Left ventricle myocardium inferior (tissue), 1 donor: ENCODE measurements around the gene TLR9. TPM values are rescaled to one million over a fixed set of nuclear protein-coding genes. Genes with fewer than 3 reads are reported as not detected.

ENCODE experiments used
- DNase-seq: peaks from one replicate; pipeline ENCODE4 v3.0.0-alpha.2; 2020
- H3K27ac ChIP-seq: fragments of 200-600 bp; replicated peaks from 2 replicates; pipeline ENCODE4 v1.8.0; 2021
- H3K27me3 ChIP-seq: fragments of 200-600 bp; 2 replicates; pipeline ENCODE4 v1.8.0; 2021; ENCODE audit warnings: low read depth
- H3K36me3 ChIP-seq: fragments of 200-600 bp; 2 replicates; pipeline ENCODE4 v1.8.0; 2021
- H3K4me1 ChIP-seq: fragments of 200-600 bp; 2 replicates; pipeline ENCODE4 v1.8.0; 2021
- H3K4me3 ChIP-seq: fragments of 200-600 bp; 2 replicates; pipeline ENCODE4 v1.8.0; 2021; ENCODE audit warnings: mild to moderate bottlenecking, moderate library complexity
- H3K9me3 ChIP-seq: fragments of 200-600 bp; replicated peaks from 2 replicates; pipeline ENCODE4 v1.8.0; 2021
- CTCF ChIP-seq: fragments of 200-600 bp; IDR thresholded peaks from 2 replicates; pipeline ENCODE4 v1.8.0; 2021; ENCODE audit warnings: antibody characterized with exemption, mild to moderate bottlenecking, borderline replicate concordance
- intact Hi-C: fragments of 100-400 bp; cut with micrococcal nuclease; formaldehyde crosslinking; loops from one replicate; pipeline ENCODE4 v1.11.0; 2022
- total RNA-seq: library from RNA; stranded (reverse); fragmentation: NEBNext Ultra II Directional; extraction: Animal tissue kit (Norgen Biotek cat#: 25700); gene quantifications from one replicate; pipeline ENCODE4 v1.2.1, GENCODE V29; 2021
- donor health status: DM: no; HTN: yes; CAD: no; lungs with severe emphysema.

Gene TLR9
- total RNA-seq, 1 donor from 2014 or later: 0.66 TPM

DNA sequence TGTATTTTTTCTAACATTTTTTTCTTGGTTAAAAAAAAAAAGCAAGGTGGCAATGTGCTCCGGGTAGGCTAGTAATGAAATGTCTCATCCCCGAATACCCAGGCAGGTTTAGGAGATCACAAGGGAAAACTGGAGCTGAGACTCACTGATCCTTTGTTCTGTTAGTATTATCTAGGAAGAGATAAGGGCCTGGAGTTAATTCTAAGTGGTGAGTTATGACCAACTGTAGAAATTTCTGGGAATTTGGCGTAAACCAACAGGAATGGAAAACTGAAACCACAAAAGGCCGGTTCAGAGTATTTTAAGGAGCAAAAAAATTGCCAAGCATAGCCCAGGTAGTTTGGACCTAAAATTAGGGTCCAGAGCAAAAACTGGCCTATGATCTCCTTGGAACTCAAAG is 32.5 kb upstream of the TLR9 start:
- Histone ChIP-seq H3K27ac (no peak overlapping the region), H3K36me3 (peaks cover 100% of the 10 kb centered on the region), H3K9me3 (no peaks in the 10 kb centered on the region), H3K4me3 (no peak overlapping the region), H3K27me3 (no peaks in the 10 kb centered on the region), H3K4me1 (peaks cover 19% of the 10 kb centered on the region)
- intact Hi-C loops: no loop called here
- no peak for TF ChIP-seq CTCF
- DNase-seq: no peak

GRCh38 chr3:52256622-52257021 is 31.2 kb upstream of the TLR9 start:
- no peaks in the 10 kb centered on the region for H3K9me3 ChIP-seq
- H3K4me1 ChIP-seq: peaks cover 17% of the 10 kb centered on the region
- no peak overlapping the region for H3K4me3 ChIP-seq
- no peak for DNase-seq
- intact Hi-C loops: no loop called here
- H3K27me3 ChIP-seq: no peaks in the 10 kb centered on the region
- no peak for TF ChIP-seq CTCF
- H3K36me3 ChIP-seq: peaks cover 98% of the 10 kb centered on the region
- H3K27ac ChIP-seq: no peak overlapping the region

DNA sequence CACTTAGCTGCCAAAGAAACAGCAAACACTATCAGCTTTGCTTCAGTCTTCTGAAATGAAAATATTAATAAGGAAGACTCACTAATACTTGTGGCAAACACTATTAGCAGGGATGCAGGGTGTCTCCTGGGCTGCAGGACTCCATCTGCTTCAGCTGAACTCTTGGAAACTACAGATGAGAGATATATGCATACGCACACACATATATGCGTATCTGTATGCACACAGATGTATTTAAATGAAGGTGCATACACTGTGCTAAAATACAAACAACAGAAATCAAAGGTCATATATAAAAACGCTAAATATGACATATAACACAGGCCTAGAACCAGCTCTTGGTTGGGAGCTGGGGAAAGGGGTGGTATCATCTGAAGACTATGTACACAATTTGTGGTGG is 30.7 kb upstream of the TLR9 start:
- no peak for TF ChIP-seq CTCF
- intact Hi-C loops: no loop called here
- H3K27me3 ChIP-seq: no peaks in the 10 kb centered on the region
- no peak for DNase-seq
- H3K4me3 ChIP-seq: no peak overlapping the region
- no peaks in the 10 kb centered on the region for H3K9me3 ChIP-seq
- peaks cover 98% of the 10 kb centered on the region for H3K36me3 ChIP-seq
- H3K4me1 ChIP-seq: peaks cover 18% of the 10 kb centered on the region
- H3K27ac ChIP-seq: no peak overlapping the region

GRCh38 chr3:52254608-52255007 is 29.2 kb upstream of the TLR9 start:
- intact Hi-C loops: no loop called here
- no peak for DNase-seq
- Histone ChIP-seq H3K36me3 (peaks cover 95% of the 10 kb centered on the region), H3K27ac (no peak overlapping the region), H3K4me3 (no peak overlapping the region), H3K4me1 (peaks cover 18% of the 10 kb centered on the region), H3K27me3 (no peaks in the 10 kb centered on the region), H3K9me3 (no peaks in the 10 kb centered on the region)
- no peak for TF ChIP-seq CTCF

GRCh38 chr3:52253314-52254304 is 28.2 kb upstream of the TLR9 start:
- Histone ChIP-seq H3K36me3 (peaks cover 90% of the 10 kb centered on the region), H3K9me3 (no peaks in the 10 kb centered on the region), H3K27me3 (no peaks in the 10 kb centered on the region), H3K4me1 (peaks cover 24% of the 10 kb centered on the region), H3K4me3 (no peak overlapping the region), H3K27ac (peak overlapping the region; percentile 37)
- DNase-seq: no peak
- TF ChIP-seq CTCF: no peak
- intact Hi-C loops: no loop called here
